IMR-90 (cell line): ENCODE measurements around the gene TAF8. TPM values are rescaled to one million over a fixed set of nuclear protein-coding genes. Genes with fewer than 3 reads are reported as not detected.
"Not testable (repeated sequence)": the region's sequence is repeated elsewhere in the genome, so short reads cannot be mapped to it uniquely, and the experiment has no call there.

Experiments
- ATAC-seq: fragments of 200-7000 bp; cut with Tn5 transposase; 2 replicates; pipeline ENCODE4 v1.9.1; 2020; ENCODE audit warnings: low read depth, mild to moderate bottlenecking, moderate library complexity
- BruUV-seq: library from RNA; stranded (reverse); fragments of 400-500 nt; replicated peaks from 2 replicates; lab custom pipeline; 2021; lab: Mats Ljungman, UMichigan
- CTCF ChIA-PET: fragments of 300-600 bp; formaldehyde crosslinking; extraction: SDS; loops from one replicate; lab custom pipeline; 2021; ENCODE audit warnings: antibody characterized with exemption; lab: Yijun Ruan, JAX
- POLR2A ChIA-PET: fragments of 300-600 bp; sonication (Branson Sonifier 250); formaldehyde crosslinking; loops from one replicate; lab custom pipeline; 2022; ENCODE audit warnings: antibody characterized with exemption; ENCODE audit not compliant: unreplicated experiment; lab: Charles Lee
- DNase-seq: peaks from one replicate; pipeline ENCODE4 v3.0.0; 2013
- H2AFZ ChIP-seq: replicated peaks from 2 replicates; pipeline ENCODE3; 2013; ENCODE audit warnings: low read length, mild to moderate bottlenecking; ENCODE audit not compliant: poor library complexity
- H2AK5ac ChIP-seq: 2 replicates; pipeline ENCODE4 v1.6.1; 2013; ENCODE audit warnings: low read depth, low read length, inconsistent platforms
- H2AK9ac ChIP-seq: replicated peaks from 2 replicates; pipeline ENCODE3; 2013; ENCODE audit warnings: mild to moderate bottlenecking, low read depth, low read length, moderate library complexity; ENCODE audit not compliant: poor library complexity
- H2BK120ac ChIP-seq: 2 replicates; pipeline ENCODE4 v1.6.1; 2013; ENCODE audit warnings: low read depth, low read length, inconsistent platforms
- H2BK15ac ChIP-seq: 3 replicates; pipeline ENCODE4 v1.6.1; 2013; ENCODE audit warnings: low read depth, low read length, inconsistent platforms
- H2BK20ac ChIP-seq: 2 replicates; pipeline ENCODE4 v1.6.1; 2013; ENCODE audit warnings: low read depth, mild to moderate bottlenecking, inconsistent platforms, low read length, moderate library complexity
- H2BK5ac ChIP-seq: 2 replicates; pipeline ENCODE4 v1.6.1; 2013; ENCODE audit warnings: mild to moderate bottlenecking, low read depth, low read length, inconsistent platforms; ENCODE audit not compliant: poor library complexity, severe bottlenecking
- H3K14ac ChIP-seq: replicated peaks from 2 replicates; pipeline ENCODE4 v1.6.1; 2013; ENCODE audit warnings: low read depth, low read length, inconsistent platforms
- H3K18ac ChIP-seq: 2 replicates; pipeline ENCODE4 v1.6.1; 2013; ENCODE audit warnings: low read depth, low read length, control low read depth
- H3K23ac ChIP-seq: 2 replicates; pipeline ENCODE4 v1.6.1; 2013; ENCODE audit warnings: low read depth, low read length, inconsistent platforms
- H3K27ac ChIP-seq: 2 replicates; pipeline ENCODE4 v1.5.1; 2013; ENCODE audit warnings: mild to moderate bottlenecking, control low read depth, low read length; ENCODE audit not compliant: insufficient read depth
- H3K27me3 ChIP-seq: 2 replicates; pipeline ENCODE4 v1.6.1; 2013; ENCODE audit warnings: low read length; ENCODE audit not compliant: control insufficient read depth, insufficient read depth
- H3K36me3 ChIP-seq: 2 replicates; pipeline ENCODE4 v1.6.1; 2013; ENCODE audit warnings: low read length, mixed read lengths; ENCODE audit not compliant: control insufficient read depth, insufficient read depth
- H3K4ac ChIP-seq: 2 replicates; pipeline ENCODE4 v1.6.1; 2013; ENCODE audit warnings: low read depth, low read length, inconsistent platforms
- H3K4me1 ChIP-seq: 2 replicates; pipeline ENCODE4 v1.6.1; 2013; ENCODE audit warnings: low read length, mixed read lengths; ENCODE audit not compliant: control insufficient read depth, insufficient read depth
- H3K4me2 ChIP-seq: 2 replicates; pipeline ENCODE4 v1.6.1; 2013; ENCODE audit warnings: low read depth, mild to moderate bottlenecking, control low read depth, low read length, moderate library complexity
- H3K4me3 ChIP-seq: 2 replicates; pipeline ENCODE4 v1.5.1; 2013; ENCODE audit warnings: low read depth, mild to moderate bottlenecking, control low read depth, low read length, moderate library complexity; ENCODE audit not compliant: insufficient read depth
- H3K56ac ChIP-seq: 2 replicates; pipeline ENCODE4 v1.6.1; 2013; ENCODE audit warnings: low read length, inconsistent platforms; ENCODE audit not compliant: insufficient read depth; ENCODE audit errors: extremely low read depth
- H3K79me1 ChIP-seq, 2 experiments: 2 replicates each; pipeline ENCODE4 v1.6.1; 2013; ENCODE audit warnings: low read length in 2 of 2, inconsistent platforms in 1 of 2, low read depth in 1 of 2
- H3K9ac ChIP-seq: 2 replicates; pipeline ENCODE4 v1.6.1; 2013; ENCODE audit warnings: low read depth, low read length, control low read depth
- H3K9me1 ChIP-seq: 2 replicates; pipeline ENCODE4 v1.6.1; 2013; ENCODE audit warnings: low read length, inconsistent platforms; ENCODE audit not compliant: insufficient read depth
- H3K9me3 ChIP-seq: 2 replicates; pipeline ENCODE4 v1.6.1; 2013; ENCODE audit warnings: low read length; ENCODE audit not compliant: control insufficient read depth, insufficient read depth
- H4K20me1 ChIP-seq: 2 replicates; pipeline ENCODE4 v1.6.1; 2013; ENCODE audit warnings: low read length, inconsistent platforms; ENCODE audit not compliant: insufficient read depth
- H4K5ac ChIP-seq: 2 replicates; pipeline ENCODE4 v1.6.1; 2013; ENCODE audit warnings: mild to moderate bottlenecking, low read depth, low read length, control low read depth
- H4K8ac ChIP-seq, 2 experiments: 2 replicates each; pipeline ENCODE4 v1.6.1; 2013; ENCODE audit warnings: low read depth in 2 of 2, low read length in 2 of 2, control low read depth in 1 of 2, inconsistent platforms in 1 of 2
- H4K91ac ChIP-seq: 2 replicates; pipeline ENCODE4 v1.6.1; 2013; ENCODE audit warnings: low read depth, low read length, inconsistent platforms; ENCODE audit not compliant: insufficient read depth
- FOS ChIP-seq: fragments of 150-350 bp; IDR thresholded peaks from 2 replicates; pipeline ENCODE4 v1.6.1; 2016; ENCODE audit warnings: low read depth, low read length
- MAFK ChIP-seq: IDR thresholded peaks from 2 replicates; pipeline ENCODE4 v1.6.1; 2012; ENCODE audit warnings: low read depth, low read length, improper control_type of control experiment
- RFX5 ChIP-seq: IDR thresholded peaks from 2 replicates; pipeline ENCODE4 v1.8.0; 2012; ENCODE audit warnings: low read depth, mild to moderate bottlenecking, low read length, moderate library complexity
- WGBS, 2 experiments: methylation state at CpG; one replicate each; pipeline versions ENCODE4 v1.1.5 to v1.1.7; 2013; ENCODE audit warnings: missing lambda C conversion rate in 2 of 2; ENCODE audit not compliant: insufficient read length in 1 of 2; ENCODE audit errors: extremely low coverage in 2 of 2; 5-methylcytosine and 5-hydroxymethylcytosine counted together
- dilution Hi-C: fragments of 300-500 bp; cut with HindIII; formaldehyde crosslinking; loops from one replicate; pipeline ENCODE4 v1.14.3; 2018; ENCODE audit warnings: low sequenced_read_pairs; ENCODE audit not compliant: unreplicated experiment
- in situ Hi-C: fragments of 300-500 bp; cut with MboI; formaldehyde crosslinking; loops from 3 replicates; pipeline ENCODE4 v1.14.3; 2019; ENCODE audit warnings: low sequenced_read_pairs, inconsistent platforms, mixed read lengths
- intact Hi-C: fragments of 100-400 bp; cut with micrococcal nuclease; formaldehyde crosslinking; loops from 2 replicates; pipeline ENCODE4 v1.10.0; 2022
- polyA plus RNA-seq, 3 experiments: library from polyadenylated mRNA; depleted of rRNA; stranded (reverse); fragments of >200 nt; gene quantifications; 2 replicates each; pipeline ENCODE4 v1.2.3, GENCODE V29; 2012; ENCODE audit warnings: low replicate concordance in 1 of 3
- total RNA-seq: library from RNA; depleted of rRNA; stranded (reverse); fragments of >200 nt; gene quantifications from 2 replicates; pipeline ENCODE4 v1.2.3, GENCODE V29; 2012

The TAF8 gene
- total and polyA plus RNA-seq, 2 of the 4 experiments (the other 2 are of a cell fraction) = 14.3 to 22.8 TPM

- TF ChIP-seq FOS = no peak
- TF ChIP-seq RFX5 = no peak
- TF ChIP-seq MAFK = no peak
- Histone ChIP-seq H3K18ac (no peak overlapping the region), H4K8ac (no peak overlapping the region), H3K56ac (no peak overlapping the region), H3K9ac (no peak overlapping the region), H3K4ac (no peak overlapping the region), H2AFZ (no peak overlapping the region), H2BK5ac (no peak overlapping the region), H3K4me2 (no peak overlapping the region), H3K23ac (no peak overlapping the region), H3K27me3 (no peaks in the 10 kb centered on the region), H3K27ac (no peak overlapping the region), H3K9me1 (no peaks in the 10 kb centered on the region), H3K4me3 (no peak overlapping the region), H2AK5ac (peak overlapping the region; percentile 39; the same call in 1 of the 2 replicates), H2BK120ac (no peak overlapping the region), H2BK20ac (no peak overlapping the region), H3K79me1 (no peaks in the 10 kb centered on the region), H3K14ac (no peak overlapping the region), H2AK9ac (no peak overlapping the region), H2BK15ac (no peak overlapping the region), H4K91ac (no peak overlapping the region), H4K5ac (no peak overlapping the region), H4K20me1 (no peaks in the 10 kb centered on the region), H3K9me3 (no peaks in the 10 kb centered on the region), H3K4me1 (peaks cover 4% of the 10 kb centered on the region; the same call in 1 of the 2 replicates), H3K36me3 (no peaks in the 10 kb centered on the region)
- in situ Hi-C loops (no loop called here), dilution Hi-C loops (no loop called here), intact Hi-C loops (no loop called here)
- no TSS peak for BruUV-seq
- ChIA-PET CTCF (no interaction called here), POLR2A (interaction anchor here (0.7 kb wide), 1 partner anchor 205 kb away, joined by 3 read pairs; no protein-coding TSS in a partner anchor)
- 73% methylated on average over 3 of the region's 15 CpGs; no CpG with 5 or more reads in 1 of the 2 experiments for WGBS, 2 experiments
- no peak for DNase-seq
- no peak for ATAC-seq
These were observed 42.8 kb upstream of the TAF8 start for GRCh38 chr6:42007286-42008137.

GRCh38 chr6:42008138-42008528, 42.2 kb upstream of the TAF8 start:
- H3K56ac ChIP-seq, H3K36me3 ChIP-seq, H3K23ac ChIP-seq, H4K91ac ChIP-seq, H3K4ac ChIP-seq, H3K9me1 ChIP-seq, H3K9me3 ChIP-seq, H3K27me3 ChIP-seq, H2AK9ac ChIP-seq, H2BK5ac ChIP-seq, H3K4me3 ChIP-seq, DNase-seq, H2AK5ac ChIP-seq, H4K5ac ChIP-seq, H2AFZ ChIP-seq, POLR2A ChIA-PET, dilution Hi-C loops, CTCF ChIA-PET, H2BK120ac ChIP-seq, H3K4me2 ChIP-seq, H4K20me1 ChIP-seq, H3K4me1 ChIP-seq, BruUV-seq, H3K14ac ChIP-seq, H3K9ac ChIP-seq, H3K27ac ChIP-seq, H2BK20ac ChIP-seq, H2BK15ac ChIP-seq, intact Hi-C loops, H4K8ac ChIP-seq, in situ Hi-C loops, H3K18ac ChIP-seq, ATAC-seq, H3K79me1 ChIP-seq: not testable (repeated sequence)
- WGBS, 2 experiments = no CpG with 5 or more reads among the region's 8 CpGs
